Measurements from ENCODE around the gene RIPPLY2.
A peak's percentile ranks its signal among the peaks of the same experiment; 100 is the strongest.

The RIPPLY2 gene

GRCh38 chr6:83847179-83847578 lies 6.0 kb upstream of the RIPPLY2 start:
- Histone ChIP-seq H3K9me3 (ENCODE audit: control extremely low read depth in 1 of 5, control insufficient read depth in 4 of 5, insufficient read depth in 2 of 5, low read depth in 1 of 5, low read length in 4 of 5) (peaks cover 0 to 3% (median 0%) of the 10 kb centered on the region in 5 experiments), H3K4me1 (ENCODE audit: control extremely low read depth in 1 of 4, control insufficient read depth in 4 of 4, insufficient read depth in 4 of 4, low read length in 3 of 4) (no peaks in the 10 kb centered on the region), H3K36me3 (ENCODE audit: control insufficient read depth in 4 of 4, insufficient read depth in 4 of 4, low read length in 3 of 4) (no peaks in the 10 kb centered on the region), H3K4me3 (ENCODE audit: control insufficient read depth in 1 of 7, extremely low read depth in 1 of 7, insufficient read depth in 4 of 7, low read depth in 2 of 7, low read length in 6 of 7) (no peak overlapping the region), H3K27me3 (replicated peaks in 2 of 5; ENCODE audit: control insufficient read depth in 4 of 5, insufficient read depth in 5 of 5, low read length in 4 of 5) (peaks cover 8 to 27% (median 15%) of the 10 kb centered on the region in 5 experiments), H3K27ac (ENCODE audit: insufficient read depth in 1 of 2, low read depth in 1 of 2, low read length in 2 of 2, poor library complexity in 1 of 2, severe bottlenecking in 2 of 2) (no peak overlapping the region)
- ChIA-PET CTCF (interaction anchor here (1.6 kb wide), 1 partner anchor 9 kb away, joined by 4 read pairs; no protein-coding TSS in a partner anchor), POLR2A (no interaction called here)
- DNase-seq, result peak in 1 of 3 donors; percentile 18

- H3K27me3 ChIP-seq (replicated peaks in 2 of 5; ENCODE audit: control insufficient read depth in 4 of 5, insufficient read depth in 5 of 5, low read length in 4 of 5), result peaks cover 17 to 47% (median 24%) of the 10 kb centered on the region in 5 experiments
- CTCF ChIA-PET, result no interaction called here
- no peak overlapping the region for H3K4me3 ChIP-seq (ENCODE audit: control insufficient read depth in 1 of 7, extremely low read depth in 1 of 7, insufficient read depth in 4 of 7, low read depth in 2 of 7, low read length in 6 of 7)
- no peak for DNase-seq
- H3K27ac ChIP-seq (ENCODE audit: insufficient read depth in 1 of 2, low read depth in 1 of 2, low read length in 2 of 2, poor library complexity in 1 of 2, severe bottlenecking in 2 of 2), result no peak overlapping the region
- peaks cover 1 to 17% (median 14%) of the 10 kb centered on the region in 4 experiments for H3K4me1 ChIP-seq (ENCODE audit: control extremely low read depth in 1 of 4, control insufficient read depth in 4 of 4, insufficient read depth in 4 of 4, low read length in 3 of 4)
- POLR2A ChIA-PET, result no interaction called here
- peaks cover 0 to 3% (median 0%) of the 10 kb centered on the region in 5 experiments for H3K9me3 ChIP-seq (ENCODE audit: control extremely low read depth in 1 of 5, control insufficient read depth in 4 of 5, insufficient read depth in 2 of 5, low read depth in 1 of 5, low read length in 4 of 5)
- WGBS (ENCODE audit: insufficient coverage), result 86% methylated on average over 2 of the region's 2 CpGs
- no peaks in the 10 kb centered on the region for H3K36me3 ChIP-seq (ENCODE audit: control insufficient read depth in 4 of 4, insufficient read depth in 4 of 4, low read length in 3 of 4)
Observed at GRCh38 chr6:83849127-83849526, 4.0 kb upstream of the RIPPLY2 start.

- Histone ChIP-seq H3K4me3 (ENCODE audit: control insufficient read depth in 1 of 7, extremely low read depth in 1 of 7, insufficient read depth in 4 of 7, low read depth in 2 of 7, low read length in 6 of 7) (no peak overlapping the region), H3K27me3 (replicated peaks in 2 of 5; ENCODE audit: control insufficient read depth in 4 of 5, insufficient read depth in 5 of 5, low read length in 4 of 5) (peaks cover 19 to 52% (median 28%) of the 10 kb centered on the region in 5 experiments), H3K36me3 (ENCODE audit: control insufficient read depth in 4 of 4, insufficient read depth in 4 of 4, low read length in 3 of 4) (no peaks in the 10 kb centered on the region), H3K9me3 (ENCODE audit: control extremely low read depth in 1 of 5, control insufficient read depth in 4 of 5, insufficient read depth in 2 of 5, low read depth in 1 of 5, low read length in 4 of 5) (peaks cover 0 to 3% (median 0%) of the 10 kb centered on the region in 5 experiments), H3K27ac (ENCODE audit: insufficient read depth in 1 of 2, low read depth in 1 of 2, low read length in 2 of 2, poor library complexity in 1 of 2, severe bottlenecking in 2 of 2) (no peak overlapping the region), H3K4me1 (ENCODE audit: control extremely low read depth in 1 of 4, control insufficient read depth in 4 of 4, insufficient read depth in 4 of 4, low read length in 3 of 4) (peaks cover 1 to 17% (median 14%) of the 10 kb centered on the region in 4 experiments)
- no peak for DNase-seq
- ChIA-PET POLR2A (no interaction called here), CTCF (no interaction called here)
- WGBS (ENCODE audit: insufficient coverage), result 91% methylated on average over 2 of the region's 3 CpGs
Observed at GRCh38 chr6:83849610-83850009, 3.5 kb upstream of the RIPPLY2 start.

DNA sequence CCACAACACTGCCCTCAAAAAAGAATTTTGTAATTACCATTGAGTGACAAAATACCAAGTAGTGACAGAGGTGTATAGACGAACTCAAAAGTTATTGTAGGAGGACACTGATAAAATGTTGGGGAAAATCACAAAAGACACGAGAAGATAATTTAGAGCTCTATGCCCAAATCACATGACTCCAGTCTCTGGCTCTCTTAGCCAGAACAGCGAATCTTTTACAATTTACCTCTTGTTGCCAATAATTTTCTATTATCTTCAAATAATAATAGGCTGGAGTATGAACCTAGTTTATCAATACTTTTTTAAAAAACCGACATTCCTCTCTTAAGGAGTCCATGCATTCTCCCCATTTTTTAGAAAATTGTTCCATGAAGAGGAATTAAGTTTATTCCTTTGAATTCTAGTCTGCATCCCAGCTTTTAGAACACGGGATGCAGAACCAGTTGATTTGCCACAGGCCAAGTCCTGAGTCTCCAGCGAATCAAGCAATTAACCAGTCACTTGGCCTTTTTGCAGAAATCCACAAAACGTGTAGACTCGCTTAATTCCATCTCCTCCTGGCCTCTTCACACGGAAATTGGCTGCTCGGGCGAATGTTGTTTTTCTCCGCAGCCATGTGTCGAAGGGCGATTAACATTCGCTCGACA lies 507 bp upstream of the RIPPLY2 start:
- CTCF ChIA-PET, result interaction anchor here (1.0 kb wide), 1 partner anchor 31 kb away, joined by 3 read pairs; no protein-coding TSS in a partner anchor

GRCh38 chr6:83854001-83854501 lies 891 bp downstream of the RIPPLY2 start:
- DNase-seq, result peak in 1 of 3 donors; percentile 10
- Histone ChIP-seq H3K27ac (ENCODE audit: insufficient read depth in 1 of 2, low read depth in 1 of 2, low read length in 2 of 2, poor library complexity in 1 of 2, severe bottlenecking in 2 of 2) (no peak overlapping the region), H3K36me3 (ENCODE audit: control insufficient read depth in 4 of 4, insufficient read depth in 4 of 4, low read length in 3 of 4) (no peaks in the 10 kb centered on the region), H3K4me3 (ENCODE audit: control insufficient read depth in 1 of 7, extremely low read depth in 1 of 7, insufficient read depth in 4 of 7, low read depth in 2 of 7, low read length in 6 of 7) (peak overlapping the region in 4 of 7 experiments; percentile 35 to 66 (median 63)), H3K4me1 (ENCODE audit: control extremely low read depth in 1 of 4, control insufficient read depth in 4 of 4, insufficient read depth in 4 of 4, low read length in 3 of 4) (peaks cover 5 to 21% (median 18%) of the 10 kb centered on the region in 4 experiments), H3K27me3 (replicated peaks in 2 of 5; ENCODE audit: control insufficient read depth in 4 of 5, insufficient read depth in 5 of 5, low read length in 4 of 5) (peaks cover 27 to 64% (median 41%) of the 10 kb centered on the region in 5 experiments), H3K9me3 (ENCODE audit: control extremely low read depth in 1 of 5, control insufficient read depth in 4 of 5, insufficient read depth in 2 of 5, low read depth in 1 of 5, low read length in 4 of 5) (peaks cover 0 to 3% (median 0%) of the 10 kb centered on the region in 5 experiments)
- ChIA-PET CTCF (interaction anchor here (1.0 kb wide), 1 partner anchor 10 kb away, joined by 3 read pairs; no protein-coding TSS in a partner anchor), POLR2A (no interaction called here)
- WGBS (ENCODE audit: insufficient coverage), result 18% methylated on average over 14 of the region's 18 CpGs

More for the DNA sequence above, 507 bp upstream of the RIPPLY2 start:
- Histone ChIP-seq H3K4me1 (ENCODE audit: control extremely low read depth in 1 of 4, control insufficient read depth in 4 of 4, insufficient read depth in 4 of 4, low read length in 3 of 4) (peaks cover 1 to 17% (median 14%) of the 10 kb centered on the region in 4 experiments), H3K9me3 (ENCODE audit: control extremely low read depth in 1 of 5, control insufficient read depth in 4 of 5, insufficient read depth in 2 of 5, low read depth in 1 of 5, low read length in 4 of 5) (peaks cover 0 to 3% (median 0%) of the 10 kb centered on the region in 5 experiments), H3K4me3 (ENCODE audit: control insufficient read depth in 1 of 7, extremely low read depth in 1 of 7, insufficient read depth in 4 of 7, low read depth in 2 of 7, low read length in 6 of 7) (peak overlapping the region in 4 of 7 experiments; percentile 31 to 66 (median 63)), H3K27me3 (replicated peaks in 2 of 5; ENCODE audit: control insufficient read depth in 4 of 5, insufficient read depth in 5 of 5, low read length in 4 of 5) (peaks cover 27 to 69% (median 39%) of the 10 kb centered on the region in 5 experiments), H3K27ac (ENCODE audit: insufficient read depth in 1 of 2, low read depth in 1 of 2, low read length in 2 of 2, poor library complexity in 1 of 2, severe bottlenecking in 2 of 2) (no peak overlapping the region), H3K36me3 (ENCODE audit: control insufficient read depth in 4 of 4, insufficient read depth in 4 of 4, low read length in 3 of 4) (no peaks in the 10 kb centered on the region)
- WGBS (ENCODE audit: insufficient coverage), result 11% methylated on average over 14 of the region's 16 CpGs
- no peak for DNase-seq
- POLR2A ChIA-PET, result no interaction called here

- 90% methylated on average over 3 of the region's 5 CpGs for WGBS (ENCODE audit: insufficient coverage)
- Histone ChIP-seq H3K9me3 (ENCODE audit: control extremely low read depth in 1 of 5, control insufficient read depth in 4 of 5, insufficient read depth in 2 of 5, low read depth in 1 of 5, low read length in 4 of 5) (peaks cover 0 to 3% (median 0%) of the 10 kb centered on the region in 5 experiments), H3K4me3 (ENCODE audit: control insufficient read depth in 1 of 7, extremely low read depth in 1 of 7, insufficient read depth in 4 of 7, low read depth in 2 of 7, low read length in 6 of 7) (no peak overlapping the region), H3K27ac (ENCODE audit: insufficient read depth in 1 of 2, low read depth in 1 of 2, low read length in 2 of 2, poor library complexity in 1 of 2, severe bottlenecking in 2 of 2) (no peak overlapping the region), H3K36me3 (ENCODE audit: control insufficient read depth in 4 of 4, insufficient read depth in 4 of 4, low read length in 3 of 4) (no peaks in the 10 kb centered on the region), H3K4me1 (ENCODE audit: control extremely low read depth in 1 of 4, control insufficient read depth in 4 of 4, insufficient read depth in 4 of 4, low read length in 3 of 4) (peaks cover 8 to 24% (median 20%) of the 10 kb centered on the region in 4 experiments), H3K27me3 (replicated peaks in 2 of 5; ENCODE audit: control insufficient read depth in 4 of 5, insufficient read depth in 5 of 5, low read length in 4 of 5) (peaks cover 27 to 61% (median 41%) of the 10 kb centered on the region in 5 experiments)
- DNase-seq, result no peak
- CTCF ChIA-PET, result interaction anchor here (1.0 kb wide), 1 partner anchor 11 kb away, joined by 3 read pairs; no protein-coding TSS in a partner anchor
- POLR2A ChIA-PET, result no interaction called here
Observed at GRCh38 chr6:83854766-83855165, 1.6 kb downstream of the RIPPLY2 start.
